ENCODE results near the gene SCN7A.

GRCh38 chr2:166384774-166385173, 109.3 kb downstream of the SCN7A start:
- TF ChIP-seq CTCF (IDR thresholded peaks at IDR 0.05) (peak; percentile 22 to 56 (median 42)), POLR2A (IDR thresholded peaks at IDR 0.05) (no peak)

All from adrenal gland (tissue), 5 donors.